ENCODE results near the gene HDDC2.

The HDDC2 gene

DNA sequence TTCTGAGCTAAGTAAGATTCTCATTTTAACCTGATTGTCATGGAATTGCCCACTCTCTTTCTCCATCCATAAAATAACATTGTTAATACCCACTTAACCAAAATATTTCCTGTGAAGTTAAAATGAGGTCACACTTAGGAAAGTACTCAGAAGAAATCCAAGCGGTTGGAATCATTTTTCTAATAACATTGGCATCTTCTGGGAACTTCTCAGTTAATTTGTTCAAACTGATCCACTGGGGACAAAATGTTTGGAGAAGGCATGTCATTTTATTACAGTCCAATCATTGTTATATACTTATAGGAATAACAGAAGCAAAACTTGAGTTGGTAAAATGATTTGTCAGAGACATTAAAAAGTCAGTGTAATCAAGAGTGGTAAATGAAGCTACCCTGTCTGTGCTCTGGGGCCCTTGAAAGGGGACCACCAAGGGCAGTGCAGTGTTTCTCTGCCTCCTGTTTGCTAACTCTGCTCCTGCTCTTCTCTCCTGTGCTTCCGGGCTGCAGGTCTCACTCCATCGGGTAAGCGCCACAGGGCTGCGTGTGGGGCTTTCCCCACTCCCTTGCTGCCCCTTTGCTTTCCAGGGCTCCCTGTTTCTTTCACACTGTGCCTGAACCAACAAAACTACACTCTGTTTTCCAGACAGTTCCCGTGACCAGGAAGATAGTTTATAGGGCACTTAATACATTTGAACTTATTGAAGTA lies 50.1 kb downstream of the HDDC2 start:
- TF ChIP-seq, protein P1, sequence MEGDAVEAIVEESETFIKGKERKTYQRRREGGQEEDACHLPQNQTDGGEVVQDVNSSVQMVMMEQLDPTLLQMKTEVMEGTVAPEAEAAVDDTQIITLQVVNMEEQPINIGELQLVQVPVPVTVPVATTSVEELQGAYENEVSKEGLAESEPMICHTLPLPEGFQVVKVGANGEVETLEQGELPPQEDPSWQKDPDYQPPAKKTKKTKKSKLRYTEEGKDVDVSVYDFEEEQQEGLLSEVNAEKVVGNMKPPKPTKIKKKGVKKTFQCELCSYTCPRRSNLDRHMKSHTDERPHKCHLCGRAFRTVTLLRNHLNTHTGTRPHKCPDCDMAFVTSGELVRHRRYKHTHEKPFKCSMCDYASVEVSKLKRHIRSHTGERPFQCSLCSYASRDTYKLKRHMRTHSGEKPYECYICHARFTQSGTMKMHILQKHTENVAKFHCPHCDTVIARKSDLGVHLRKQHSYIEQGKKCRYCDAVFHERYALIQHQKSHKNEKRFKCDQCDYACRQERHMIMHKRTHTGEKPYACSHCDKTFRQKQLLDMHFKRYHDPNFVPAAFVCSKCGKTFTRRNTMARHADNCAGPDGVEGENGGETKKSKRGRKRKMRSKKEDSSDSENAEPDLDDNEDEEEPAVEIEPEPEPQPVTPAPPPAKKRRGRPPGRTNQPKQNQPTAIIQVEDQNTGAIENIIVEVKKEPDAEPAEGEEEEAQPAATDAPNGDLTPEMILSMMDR (conservative IDR thresholded peaks at IDR 0.05; ENCODE audit: low read depth, low read length): no peak
- Histone ChIP-seq H2AFZ (ENCODE audit: low read depth) (no peak overlapping the region), H3K4me1 (ENCODE audit: low read depth, poor library complexity, severe bottlenecking) (no peaks in the 10 kb centered on the region), H3K27ac (no peak overlapping the region), H3K36me3 (ENCODE audit: insufficient read depth) (no peaks in the 10 kb centered on the region), H3K79me2 (ENCODE audit: insufficient read depth, low read depth) (no peaks in the 10 kb centered on the region), H3K27me3 (ENCODE audit: insufficient read depth, low read depth) (no peaks in the 10 kb centered on the region), H3K4me2 (no peak overlapping the region), H3K9ac (no peak overlapping the region), H4K20me1 (ENCODE audit: insufficient read depth) (no peaks in the 10 kb centered on the region), H3K4me3 (IDR thresholded peaks at IDR 0.05; ENCODE audit: insufficient read depth, low read depth, low read length) (no peak overlapping the region)

DNA sequence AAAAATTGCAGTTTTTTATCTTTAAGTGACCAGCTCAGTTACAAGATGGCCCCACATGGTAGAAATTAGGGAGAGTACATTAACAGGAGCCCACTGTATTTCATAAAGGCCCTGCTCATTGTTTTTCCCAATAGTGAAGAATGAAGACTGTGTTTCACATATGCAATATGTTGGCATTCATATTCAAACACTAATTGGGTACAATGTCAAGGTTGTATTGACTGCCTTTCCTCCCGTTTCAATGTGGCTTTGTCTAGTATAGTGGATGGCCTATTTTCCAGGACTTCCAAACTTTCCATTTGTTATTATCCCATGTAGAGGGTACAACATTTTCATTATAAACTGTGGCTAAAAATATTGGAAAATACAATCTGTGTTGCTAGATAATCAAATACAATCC lies 51.3 kb downstream of the HDDC2 start:
- Histone ChIP-seq H3K36me3 (ENCODE audit: insufficient read depth) (no peaks in the 10 kb centered on the region), H3K79me2 (ENCODE audit: insufficient read depth, low read depth) (no peaks in the 10 kb centered on the region), H3K4me3 (IDR thresholded peaks at IDR 0.05; ENCODE audit: insufficient read depth, low read depth, low read length) (no peak overlapping the region), H3K4me2 (no peak overlapping the region), H3K27ac (no peak overlapping the region), H2AFZ (ENCODE audit: low read depth) (no peak overlapping the region), H4K20me1 (ENCODE audit: insufficient read depth) (no peaks in the 10 kb centered on the region), H3K27me3 (ENCODE audit: insufficient read depth, low read depth) (no peaks in the 10 kb centered on the region), H3K4me1 (ENCODE audit: low read depth, poor library complexity, severe bottlenecking) (no peaks in the 10 kb centered on the region), H3K9ac (no peak overlapping the region)
- TF ChIP-seq, protein P1 (conservative IDR thresholded peaks at IDR 0.05; ENCODE audit: low read depth, low read length): no peak

DNA sequence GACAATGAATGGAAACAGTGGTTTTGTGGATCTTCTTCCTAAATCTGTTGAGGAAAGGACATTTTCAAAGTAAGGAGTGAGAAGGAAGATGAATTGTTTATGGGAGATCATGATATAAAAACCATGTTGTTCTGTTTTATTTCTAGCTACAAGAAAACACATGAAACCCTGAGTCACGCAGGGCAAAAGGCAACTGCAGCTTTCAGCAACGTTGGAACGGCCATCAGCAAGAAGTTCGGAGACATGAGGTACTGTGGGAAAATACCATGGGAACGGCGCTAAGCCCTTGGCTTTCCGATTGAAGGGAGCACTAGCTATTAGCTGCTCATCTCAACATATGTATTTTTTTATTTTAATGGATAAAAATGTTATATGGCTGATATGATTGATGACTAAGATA lies 53.6 kb downstream of the HDDC2 start:
- Histone ChIP-seq H3K9ac (no peak overlapping the region), H3K36me3 (ENCODE audit: insufficient read depth) (no peaks in the 10 kb centered on the region), H3K4me2 (no peak overlapping the region), H3K79me2 (ENCODE audit: insufficient read depth, low read depth) (no peaks in the 10 kb centered on the region), H3K27ac (no peak overlapping the region), H2AFZ (ENCODE audit: low read depth) (no peak overlapping the region), H3K27me3 (ENCODE audit: insufficient read depth, low read depth) (no peaks in the 10 kb centered on the region), H3K4me3 (IDR thresholded peaks at IDR 0.05; ENCODE audit: insufficient read depth, low read depth, low read length) (no peak overlapping the region), H4K20me1 (ENCODE audit: insufficient read depth) (no peaks in the 10 kb centered on the region), H3K4me1 (ENCODE audit: low read depth, poor library complexity, severe bottlenecking) (no peaks in the 10 kb centered on the region)
- TF ChIP-seq, protein P1 (conservative IDR thresholded peaks at IDR 0.05; ENCODE audit: low read depth, low read length): no peak

DNA sequence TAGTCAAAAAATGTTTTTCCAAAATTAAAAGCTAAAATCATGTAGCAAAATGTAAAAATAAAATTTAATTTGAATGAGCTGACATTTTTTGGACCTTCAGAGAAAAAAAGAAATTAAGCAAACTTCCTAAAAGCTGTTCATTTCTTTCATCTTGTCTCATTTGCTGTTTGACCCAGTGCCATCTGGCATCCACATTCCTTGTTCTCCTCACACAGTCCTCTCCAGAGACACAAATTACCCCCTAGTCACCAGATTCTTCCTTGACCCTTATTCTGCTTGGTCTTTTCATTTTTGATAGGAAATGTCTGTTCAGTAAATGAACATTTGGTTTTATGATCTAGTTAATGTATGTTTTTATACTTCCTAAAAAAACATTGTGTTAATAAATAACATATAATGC lies 55.2 kb downstream of the HDDC2 start:
- no peak overlapping the region for H3K4me2 ChIP-seq
- no peak overlapping the region for H2AFZ ChIP-seq (ENCODE audit: low read depth)
- H3K4me1 ChIP-seq (ENCODE audit: low read depth, poor library complexity, severe bottlenecking): no peaks in the 10 kb centered on the region
- H3K4me3 ChIP-seq (IDR thresholded peaks at IDR 0.05; ENCODE audit: insufficient read depth, low read depth, low read length): no peak overlapping the region
- H3K79me2 ChIP-seq (ENCODE audit: insufficient read depth, low read depth): no peaks in the 10 kb centered on the region
- TF ChIP-seq, protein P1 (conservative IDR thresholded peaks at IDR 0.05; ENCODE audit: low read depth, low read length): no peak
- H3K9ac ChIP-seq: no peak overlapping the region
- no peaks in the 10 kb centered on the region for H3K27me3 ChIP-seq (ENCODE audit: insufficient read depth, low read depth)
- H3K27ac ChIP-seq: no peak overlapping the region
- no peaks in the 10 kb centered on the region for H3K36me3 ChIP-seq (ENCODE audit: insufficient read depth)
- no peaks in the 10 kb centered on the region for H4K20me1 ChIP-seq (ENCODE audit: insufficient read depth)

All from KMS-11 (cell line).